Brain microvascular endothelial cell (primary cell): ENCODE measurements around the gene PRMT1.

ENCODE experiments used
- DNase-seq: peaks from one replicate; pipeline ENCODE4 v3.0.0-alpha.2; 2020
- H3K27ac ChIP-seq: fragments of 250-450 bp; sonication (Bioruptor Pico); 2 replicates; pipeline ENCODE4 v1.5.1; 2020; ENCODE audit warnings: mild to moderate bottlenecking, moderate library complexity
- H3K27me3 ChIP-seq: fragments of 250-450 bp; sonication (Bioruptor Pico); replicated peaks from 2 replicates; pipeline ENCODE4 v1.5.1; 2020; ENCODE audit warnings: mild to moderate bottlenecking
- H3K36me3 ChIP-seq: fragments of 250-450 bp; sonication (Bioruptor Pico); replicated peaks from 2 replicates; pipeline ENCODE4 v1.5.1; 2020; ENCODE audit warnings: mild to moderate bottlenecking
- H3K4me3 ChIP-seq: 2 replicates; pipeline ENCODE4 v1.5.1; 2011; ENCODE audit warnings: low read depth, mild to moderate bottlenecking, control low read depth, low read length, moderate library complexity
- in situ Hi-C: cut with HindIII; loops from 2 replicates; pipeline ENCODE4 v1.10.0; 2017; ENCODE audit warnings: low sequenced_read_pairs, low pct_ligation_motif_present
- TF ChIP-seq, protein P1 (sequence below): IDR thresholded peaks from 2 replicates; pipeline ENCODE4 v1.5.1; 2011; ENCODE audit warnings: low read depth, mild to moderate bottlenecking, moderate library complexity, low read length, control low read depth, inconsistent platforms; ENCODE audit errors: missing control alignments

PRMT1 gene

GRCh38 chr19:49665036-49665350 is 12.1 kb upstream of the PRMT1 start:
- TF ChIP-seq, protein P1, sequence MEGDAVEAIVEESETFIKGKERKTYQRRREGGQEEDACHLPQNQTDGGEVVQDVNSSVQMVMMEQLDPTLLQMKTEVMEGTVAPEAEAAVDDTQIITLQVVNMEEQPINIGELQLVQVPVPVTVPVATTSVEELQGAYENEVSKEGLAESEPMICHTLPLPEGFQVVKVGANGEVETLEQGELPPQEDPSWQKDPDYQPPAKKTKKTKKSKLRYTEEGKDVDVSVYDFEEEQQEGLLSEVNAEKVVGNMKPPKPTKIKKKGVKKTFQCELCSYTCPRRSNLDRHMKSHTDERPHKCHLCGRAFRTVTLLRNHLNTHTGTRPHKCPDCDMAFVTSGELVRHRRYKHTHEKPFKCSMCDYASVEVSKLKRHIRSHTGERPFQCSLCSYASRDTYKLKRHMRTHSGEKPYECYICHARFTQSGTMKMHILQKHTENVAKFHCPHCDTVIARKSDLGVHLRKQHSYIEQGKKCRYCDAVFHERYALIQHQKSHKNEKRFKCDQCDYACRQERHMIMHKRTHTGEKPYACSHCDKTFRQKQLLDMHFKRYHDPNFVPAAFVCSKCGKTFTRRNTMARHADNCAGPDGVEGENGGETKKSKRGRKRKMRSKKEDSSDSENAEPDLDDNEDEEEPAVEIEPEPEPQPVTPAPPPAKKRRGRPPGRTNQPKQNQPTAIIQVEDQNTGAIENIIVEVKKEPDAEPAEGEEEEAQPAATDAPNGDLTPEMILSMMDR: no peak
- Histone ChIP-seq H3K4me3 (peak overlapping the region; percentile 92), H3K36me3 (peaks cover 29% of the 10 kb centered on the region), H3K27me3 (no peaks in the 10 kb centered on the region), H3K27ac (peak overlapping the region; percentile 23)
- in situ Hi-C loops: no loop called here
- no peak for DNase-seq

DNA sequence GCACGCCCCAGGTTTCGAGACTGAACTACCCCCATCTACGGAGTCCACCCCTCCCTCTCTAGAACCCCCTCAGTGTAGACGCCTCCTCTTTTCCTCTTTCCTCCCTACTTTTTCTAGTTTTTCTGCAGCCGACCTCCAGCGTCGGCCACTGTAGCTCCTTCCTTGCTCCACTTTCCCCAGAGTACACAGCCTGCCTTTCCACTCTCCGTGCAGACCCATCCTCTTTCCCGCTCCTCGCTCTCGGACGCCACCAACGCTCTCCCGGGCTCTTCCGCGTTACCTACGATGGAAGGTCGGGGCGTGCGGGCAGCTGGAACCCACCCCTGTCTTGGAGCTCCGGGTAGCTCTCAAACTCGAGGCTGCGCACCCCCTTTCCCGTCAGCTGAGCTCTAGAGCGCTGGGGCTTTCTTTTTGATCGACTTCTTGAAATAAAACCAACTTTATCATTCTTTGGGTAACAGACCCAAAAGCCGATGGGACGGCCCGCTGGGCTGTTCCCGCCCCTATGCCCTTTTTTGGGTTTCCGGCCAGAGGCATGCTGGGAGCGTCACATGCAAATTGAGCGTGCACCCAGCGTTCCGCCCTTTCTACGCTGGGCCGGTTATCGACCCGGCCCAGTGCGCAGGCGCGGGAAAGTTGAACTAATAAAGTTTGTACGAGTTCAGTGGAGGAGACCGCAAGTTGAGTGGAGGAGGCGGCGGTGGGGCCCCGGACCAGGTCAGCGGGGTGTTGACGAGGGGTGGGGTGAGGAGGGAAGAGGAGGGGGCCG is 11.5 kb upstream of the PRMT1 start, which contains the start of the genes BCL2L12 and IRF3:
Gene BCL2L12 (plus strand): TSS at position 583 of the 769 bp plus-strand sequence. CDS start 760 bp downstream, outside the sequence.
Gene IRF3 (minus strand): TSS at position 507 of the 769 bp plus-strand sequence. CDS start 1,019 bp downstream, outside the sequence.
- TF ChIP-seq, protein P1: no peak
- Histone ChIP-seq H3K36me3 (peaks cover 23% of the 10 kb centered on the region), H3K4me3 (peak within 1 kb of the TSS; percentile 92), H3K27me3 (no peaks in the 10 kb centered on the region), H3K27ac (peak within 1 kb of the TSS; percentile 26)
- in situ Hi-C loops: no loop called here
- DNase-seq: peak; percentile 95

- TF ChIP-seq, protein P1: peak; percentile 29
- Histone ChIP-seq H3K4me3 (peak overlapping the region; percentile 92), H3K36me3 (peaks cover 20% of the 10 kb centered on the region), H3K27ac (peak overlapping the region; percentile 26), H3K27me3 (no peaks in the 10 kb centered on the region)
- no peak for DNase-seq
- in situ Hi-C loops: no loop called here
These were observed 11.0 kb upstream of the PRMT1 start for GRCh38 chr19:49666120-49666444.

DNA sequence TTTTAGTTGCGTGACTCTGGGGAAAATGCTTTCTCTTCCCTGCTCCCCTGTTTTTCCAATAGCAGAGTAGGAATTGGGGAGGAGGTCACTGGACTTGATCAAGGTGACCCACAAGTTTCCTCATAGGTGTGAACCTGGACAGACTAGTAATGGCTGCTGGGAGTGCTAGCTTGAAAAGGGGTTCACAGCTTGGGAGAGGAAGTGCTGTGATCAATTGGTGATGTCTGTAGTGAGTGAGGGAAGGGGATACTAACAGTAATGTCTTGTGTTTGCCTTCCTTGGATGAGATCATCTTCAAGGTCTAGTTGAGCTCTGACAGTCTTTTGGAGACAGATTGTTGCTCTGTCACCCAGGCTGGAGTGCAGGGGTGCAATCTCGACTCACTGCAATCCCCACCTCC is 9.6 kb upstream of the PRMT1 start:
- H3K36me3 ChIP-seq: peaks cover 7% of the 10 kb centered on the region
- DNase-seq: no peak
- no peak overlapping the region for H3K27ac ChIP-seq
- in situ Hi-C loops: no loop called here
- TF ChIP-seq, protein P1: no peak
- no peak overlapping the region for H3K4me3 ChIP-seq
- no peaks in the 10 kb centered on the region for H3K27me3 ChIP-seq

GRCh38 chr19:49669516-49669915 is 7.6 kb upstream of the PRMT1 start:
- in situ Hi-C loops: no loop called here
- Histone ChIP-seq H3K4me3 (no peak overlapping the region), H3K27me3 (no peaks in the 10 kb centered on the region), H3K27ac (no peak overlapping the region), H3K36me3 (no peaks in the 10 kb centered on the region)
- TF ChIP-seq, protein P1: no peak
- DNase-seq: no peak
